Measurements from ENCODE around the gene DUS2. TPM values are rescaled to one million over a fixed set of nuclear protein-coding genes. Genes with fewer than 3 reads are reported as not detected.

The DUS2 gene
- total RNA-seq, 4 donors from 2014 or later, result 8.4 to 12.5 (median 9.7) TPM

DNA sequence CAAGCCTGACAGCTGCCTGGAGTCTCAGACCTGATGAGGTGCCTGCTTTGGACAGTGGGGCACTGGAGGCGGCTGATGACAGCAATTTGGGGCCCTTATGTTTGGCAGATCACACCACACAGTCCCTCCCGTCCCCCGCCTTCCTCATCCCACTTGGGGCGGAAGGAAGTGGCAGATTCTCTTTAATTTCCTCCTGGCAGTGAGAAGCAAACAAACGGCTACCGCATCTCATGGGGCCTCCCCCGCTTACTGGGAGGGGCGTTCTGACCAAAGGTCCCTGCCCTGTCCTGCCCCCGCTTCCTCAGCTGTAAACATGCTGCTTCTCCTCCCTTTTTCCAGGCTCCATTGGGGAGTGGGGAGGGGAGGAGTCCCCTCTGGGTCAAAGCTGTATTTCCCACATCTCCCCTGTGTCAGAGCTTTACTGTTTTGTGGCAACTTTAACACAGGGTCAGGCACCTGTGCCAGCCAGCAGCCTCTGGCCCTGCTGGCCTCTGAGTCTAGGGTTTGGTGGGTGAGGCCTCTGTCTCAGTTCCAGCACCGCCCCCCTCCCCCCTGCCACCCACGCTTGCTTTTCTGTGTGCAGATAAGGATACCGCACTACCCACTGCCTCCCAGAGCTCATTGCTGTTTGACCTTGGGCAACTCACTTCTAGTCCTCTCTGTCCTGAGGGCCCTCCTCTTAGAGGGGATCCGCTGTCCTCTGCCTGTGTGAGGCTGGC is 56.7 kb downstream of the DUS2 start:
- Histone ChIP-seq H3K4me1 (peaks cover 42 to 63% (median 61%) of the 10 kb centered on the region in 4 donors), H3K27me3 (no peaks in the 10 kb centered on the region), H3K27ac (replicated peaks in 1 of 4) (peak overlapping the region; percentile 70 to 75 (median 72)), H3K9me3 (no peaks in the 10 kb centered on the region), H3K4me3 (no peak overlapping the region), H3K36me3 (peaks cover 25 to 45% (median 34%) of the 10 kb centered on the region in 4 donors)
- WGBS, result 58% methylated on average over 11 of the region's 13 CpGs
- intact Hi-C loops (cut with DNase I), result no loop called here
- TF ChIP-seq EP300 (IDR thresholded peaks at IDR 0.05), result no peak
- TF ChIP-seq POLR2AphosphoS5 (IDR thresholded peaks at IDR 0.05), result peak in 1 of 2 donors; percentile 37
- peak; percentile 93 for DNase-seq (ENCODE audit: extremely low spot score)

GRCh38 chr16:68081861-68082628 is 59.0 kb downstream of the DUS2 start:
- Histone ChIP-seq H3K27ac (replicated peaks in 1 of 4) (peak overlapping the region; percentile 3 to 99 (median 64)), H3K4me1 (peaks cover 42 to 70% (median 67%) of the 10 kb centered on the region in 4 donors), H3K27me3 (no peaks in the 10 kb centered on the region), H3K36me3 (peaks cover 6 to 23% (median 14%) of the 10 kb centered on the region in 4 donors), H3K4me3 (no peak overlapping the region), H3K9me3 (no peaks in the 10 kb centered on the region)
- TF ChIP-seq EP300 (IDR thresholded peaks at IDR 0.05) (no peak), POLR2A (IDR thresholded peaks at IDR 0.05; ENCODE audit: low read depth) (no peak), POLR2AphosphoS5 (IDR thresholded peaks at IDR 0.05) (no peak)
- TF ChIP-seq, protein P1, sequence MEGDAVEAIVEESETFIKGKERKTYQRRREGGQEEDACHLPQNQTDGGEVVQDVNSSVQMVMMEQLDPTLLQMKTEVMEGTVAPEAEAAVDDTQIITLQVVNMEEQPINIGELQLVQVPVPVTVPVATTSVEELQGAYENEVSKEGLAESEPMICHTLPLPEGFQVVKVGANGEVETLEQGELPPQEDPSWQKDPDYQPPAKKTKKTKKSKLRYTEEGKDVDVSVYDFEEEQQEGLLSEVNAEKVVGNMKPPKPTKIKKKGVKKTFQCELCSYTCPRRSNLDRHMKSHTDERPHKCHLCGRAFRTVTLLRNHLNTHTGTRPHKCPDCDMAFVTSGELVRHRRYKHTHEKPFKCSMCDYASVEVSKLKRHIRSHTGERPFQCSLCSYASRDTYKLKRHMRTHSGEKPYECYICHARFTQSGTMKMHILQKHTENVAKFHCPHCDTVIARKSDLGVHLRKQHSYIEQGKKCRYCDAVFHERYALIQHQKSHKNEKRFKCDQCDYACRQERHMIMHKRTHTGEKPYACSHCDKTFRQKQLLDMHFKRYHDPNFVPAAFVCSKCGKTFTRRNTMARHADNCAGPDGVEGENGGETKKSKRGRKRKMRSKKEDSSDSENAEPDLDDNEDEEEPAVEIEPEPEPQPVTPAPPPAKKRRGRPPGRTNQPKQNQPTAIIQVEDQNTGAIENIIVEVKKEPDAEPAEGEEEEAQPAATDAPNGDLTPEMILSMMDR (IDR thresholded peaks at IDR 0.05), result no peak
- intact Hi-C loops (cut with DNase I), result no loop called here
- peak; percentile 79 for DNase-seq (ENCODE audit: extremely low spot score)

DNA sequence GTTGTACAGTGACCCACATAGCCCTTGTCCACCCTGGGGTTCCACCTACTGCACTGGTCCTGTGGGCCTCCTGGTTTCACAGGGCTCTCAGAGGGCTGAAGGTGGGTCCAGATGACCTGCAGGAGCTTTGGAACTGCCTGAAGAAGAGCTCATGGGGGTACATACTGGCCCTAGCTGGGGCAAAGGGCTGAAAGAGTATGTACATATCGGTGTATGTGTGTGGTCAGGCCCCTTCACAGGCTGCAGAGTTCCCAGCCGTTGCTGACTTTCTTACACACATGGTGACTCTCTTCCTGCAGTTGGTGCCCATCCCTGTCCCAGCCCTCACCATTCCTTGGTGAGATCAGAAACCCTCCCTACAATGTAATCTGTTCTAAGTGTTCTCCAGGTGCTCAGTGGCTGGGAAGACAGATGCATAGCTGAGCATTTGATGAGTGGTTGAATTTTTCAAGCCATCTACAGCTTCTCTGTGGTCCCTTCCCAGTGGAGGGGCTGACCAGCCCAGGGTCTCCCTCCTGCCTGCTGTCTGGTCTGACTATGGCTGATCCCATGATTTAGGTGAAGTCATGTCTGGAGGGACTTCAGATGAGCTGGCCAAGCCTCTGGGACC is 59.6 kb downstream of the DUS2 start:
- no peaks in the 10 kb centered on the region for H3K9me3 ChIP-seq
- H3K4me1 ChIP-seq, result peaks cover 47 to 77% (median 73%) of the 10 kb centered on the region in 4 donors
- WGBS, result 86% methylated on average over 2 of the region's 2 CpGs
- H3K4me3 ChIP-seq, result no peak overlapping the region
- H3K27ac ChIP-seq (replicated peaks in 1 of 4), result peak overlapping the region; percentile 36 to 99 (median 92)
- TF ChIP-seq, protein P1 (IDR thresholded peaks at IDR 0.05), result no peak
- peaks cover 2 to 16% (median 11%) of the 10 kb centered on the region in 4 donors for H3K36me3 ChIP-seq
- H3K27me3 ChIP-seq, result no peaks in the 10 kb centered on the region
- DNase-seq (ENCODE audit: extremely low spot score), result peak; percentile 70
- intact Hi-C loops (cut with DNase I), result no loop called here

- Histone ChIP-seq H3K4me1 (peaks cover 51 to 81% (median 77%) of the 10 kb centered on the region in 4 donors), H3K27ac (replicated peaks in 1 of 4) (peak overlapping the region; percentile 91 to 99 (median 92)), H3K4me3 (no peak overlapping the region), H3K27me3 (no peaks in the 10 kb centered on the region), H3K36me3 (peaks cover 0 to 10% (median 6%) of the 10 kb centered on the region in 4 donors), H3K9me3 (no peaks in the 10 kb centered on the region)
- 90% methylated on average over 4 of the region's 4 CpGs for WGBS
- TF ChIP-seq POLR2A (IDR thresholded peaks at IDR 0.05; ENCODE audit: low read depth) (no peak), POLR2AphosphoS5 (IDR thresholded peaks at IDR 0.05) (no peak), EP300 (IDR thresholded peaks at IDR 0.05) (no peak)
- TF ChIP-seq, protein P1 (IDR thresholded peaks at IDR 0.05), result no peak
- intact Hi-C loops (cut with DNase I), result no loop called here
- peak; percentile 72 for DNase-seq (ENCODE audit: extremely low spot score)
Observed at GRCh38 chr16:68083239-68083781, 60.2 kb downstream of the DUS2 start.

All from esophagus muscularis mucosa (tissue), 4 donors.